ENCODE results near the gene SPTB.

Gene SPTB

GRCh38 chr14:64782196-64782595 lies 97.5 kb downstream of the SPTB start:
- H3K4me3 ChIP-seq (ENCODE audit: low read depth, low read length), result no peak overlapping the region
- no peak overlapping the region for H2AFZ ChIP-seq
- H3K27ac ChIP-seq, result no peak overlapping the region
- no peak overlapping the region for H3K9ac ChIP-seq
- no peaks in the 10 kb centered on the region for H3K27me3 ChIP-seq (ENCODE audit: control insufficient read depth, insufficient read depth, low read length)
- no peaks in the 10 kb centered on the region for H3K79me2 ChIP-seq
- no peaks in the 10 kb centered on the region for H3K9me3 ChIP-seq (ENCODE audit: control insufficient read depth, low read length)
- peaks cover 13% of the 10 kb centered on the region for H3K4me1 ChIP-seq
- no peak overlapping the region for H3K4me2 ChIP-seq (ENCODE audit: low read length)
- no peak for TF ChIP-seq CTCF (IDR thresholded peaks at IDR 0.05)
- H3K36me3 ChIP-seq (ENCODE audit: control insufficient read depth, insufficient read depth, low read length), result no peaks in the 10 kb centered on the region

- TF ChIP-seq CTCF (IDR thresholded peaks at IDR 0.05), result no peak
- Histone ChIP-seq H3K4me1 (peaks cover 13% of the 10 kb centered on the region), H3K4me3 (ENCODE audit: low read depth, low read length) (no peak overlapping the region), H3K4me2 (ENCODE audit: low read length) (no peak overlapping the region), H3K27ac (no peak overlapping the region), H3K9ac (no peak overlapping the region), H3K79me2 (peaks cover 9% of the 10 kb centered on the region), H3K27me3 (ENCODE audit: control insufficient read depth, insufficient read depth, low read length) (no peaks in the 10 kb centered on the region), H3K9me3 (ENCODE audit: control insufficient read depth, low read length) (no peaks in the 10 kb centered on the region), H3K36me3 (ENCODE audit: control insufficient read depth, insufficient read depth, low read length) (no peaks in the 10 kb centered on the region), H2AFZ (no peak overlapping the region)
These were observed 100.2 kb downstream of the SPTB start for GRCh38 chr14:64779472-64779871.

- Histone ChIP-seq H3K36me3 (ENCODE audit: control insufficient read depth, insufficient read depth, low read length) (no peaks in the 10 kb centered on the region), H3K4me2 (ENCODE audit: low read length) (no peak overlapping the region), H3K79me2 (peaks cover 9% of the 10 kb centered on the region), H3K9me3 (ENCODE audit: control insufficient read depth, low read length) (no peaks in the 10 kb centered on the region), H3K4me1 (peaks cover 13% of the 10 kb centered on the region), H3K9ac (no peak overlapping the region), H2AFZ (peak overlapping the region; percentile 63), H3K4me3 (ENCODE audit: low read depth, low read length) (no peak overlapping the region), H3K27me3 (ENCODE audit: control insufficient read depth, insufficient read depth, low read length) (no peaks in the 10 kb centered on the region), H3K27ac (peak overlapping the region; percentile 39)
- TF ChIP-seq CTCF (IDR thresholded peaks at IDR 0.05), result no peak
These were observed 101.5 kb downstream of the SPTB start for GRCh38 chr14:64778104-64778754.

- no peak for TF ChIP-seq CTCF (IDR thresholded peaks at IDR 0.05)
- Histone ChIP-seq H3K4me3 (ENCODE audit: low read depth, low read length) (no peak overlapping the region), H3K9ac (no peak overlapping the region), H3K27me3 (ENCODE audit: control insufficient read depth, insufficient read depth, low read length) (no peaks in the 10 kb centered on the region), H3K36me3 (ENCODE audit: control insufficient read depth, insufficient read depth, low read length) (no peaks in the 10 kb centered on the region), H3K27ac (no peak overlapping the region), H3K9me3 (ENCODE audit: control insufficient read depth, low read length) (no peaks in the 10 kb centered on the region), H2AFZ (no peak overlapping the region), H3K4me1 (peaks cover 13% of the 10 kb centered on the region), H3K4me2 (ENCODE audit: low read length) (no peak overlapping the region), H3K79me2 (peaks cover 9% of the 10 kb centered on the region)
These were observed 102.2 kb downstream of the SPTB start for GRCh38 chr14:64777461-64777860.

Measured in parathyroid adenoma (tissue), 2 donors.